NCI-H2227 treated with DMSO at 0.1 percent for 48 hours (cell line): ENCODE results near the gene CACNA2D3.
"Not testable (repeated sequence)": the region's sequence is repeated elsewhere in the genome, so short reads cannot be mapped to it uniquely, and the experiment has no call there.

Source experiments
- DNase-seq: peaks from one replicate; lab custom pipeline; 2025; lab: John Stamatoyannopoulos, UW

CACNA2D3 gene

DNA sequence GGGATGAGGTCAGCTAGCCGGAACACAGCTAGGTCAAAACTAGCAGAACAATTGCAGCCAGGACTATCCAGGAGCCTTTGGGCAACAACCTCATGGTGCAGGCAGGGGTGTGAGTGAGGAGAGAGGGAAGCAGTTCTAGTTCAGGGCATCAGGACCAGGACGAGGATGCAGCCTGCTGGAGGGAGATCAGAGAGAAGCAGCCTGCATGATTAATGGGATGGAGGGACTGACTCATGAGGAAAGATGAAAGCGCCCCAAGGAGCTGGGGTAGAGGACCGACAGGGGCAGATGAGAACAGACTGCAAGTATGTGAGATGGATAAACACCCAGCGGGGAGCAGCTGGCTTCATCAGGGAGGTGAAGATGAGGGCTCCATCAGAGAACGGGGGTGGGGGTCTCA is 843.4 kb downstream of the CACNA2D3 start:
- no peak for DNase-seq

DNA sequence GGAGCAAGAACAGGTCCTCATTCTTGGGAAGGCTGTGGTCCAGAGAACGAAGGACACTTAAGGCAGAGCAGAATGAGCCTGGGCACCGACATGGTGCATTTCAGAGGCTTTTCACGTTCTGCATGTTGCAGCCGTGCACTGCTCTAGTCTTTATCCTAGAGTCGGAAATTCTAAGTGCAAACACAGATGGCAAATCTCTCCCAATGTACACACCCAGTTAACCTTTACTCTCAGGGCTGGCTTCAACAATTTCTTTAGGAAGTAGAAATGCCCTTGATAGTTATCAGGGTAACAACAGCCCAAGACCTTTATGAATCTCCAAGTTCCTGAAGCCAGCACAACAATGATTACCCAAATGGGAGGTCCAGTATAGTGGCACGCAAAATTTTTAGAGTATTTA is 844.6 kb downstream of the CACNA2D3 start:
- no peak for DNase-seq

DNA sequence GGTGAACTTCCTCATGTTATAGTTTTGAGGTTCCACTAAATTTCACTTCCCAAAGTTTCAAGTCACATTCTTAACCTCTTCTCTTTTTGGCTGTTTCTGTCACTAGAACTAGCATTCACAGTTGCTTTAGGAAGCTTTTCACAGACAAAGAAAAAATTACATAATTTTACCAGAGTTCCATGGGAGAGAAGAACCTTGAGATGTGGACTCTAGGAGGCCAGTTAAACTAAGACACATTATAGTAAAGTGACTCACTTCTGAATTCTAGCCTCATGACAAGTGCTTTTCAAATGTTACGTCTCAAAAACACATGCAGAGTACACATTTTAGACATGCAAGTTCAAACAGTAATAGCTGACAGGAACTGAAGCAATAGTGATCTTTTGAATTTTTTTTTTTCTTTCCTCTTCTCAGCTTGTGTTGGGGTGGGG is 845.4 kb downstream of the CACNA2D3 start:
- DNase-seq: no peak

DNA sequence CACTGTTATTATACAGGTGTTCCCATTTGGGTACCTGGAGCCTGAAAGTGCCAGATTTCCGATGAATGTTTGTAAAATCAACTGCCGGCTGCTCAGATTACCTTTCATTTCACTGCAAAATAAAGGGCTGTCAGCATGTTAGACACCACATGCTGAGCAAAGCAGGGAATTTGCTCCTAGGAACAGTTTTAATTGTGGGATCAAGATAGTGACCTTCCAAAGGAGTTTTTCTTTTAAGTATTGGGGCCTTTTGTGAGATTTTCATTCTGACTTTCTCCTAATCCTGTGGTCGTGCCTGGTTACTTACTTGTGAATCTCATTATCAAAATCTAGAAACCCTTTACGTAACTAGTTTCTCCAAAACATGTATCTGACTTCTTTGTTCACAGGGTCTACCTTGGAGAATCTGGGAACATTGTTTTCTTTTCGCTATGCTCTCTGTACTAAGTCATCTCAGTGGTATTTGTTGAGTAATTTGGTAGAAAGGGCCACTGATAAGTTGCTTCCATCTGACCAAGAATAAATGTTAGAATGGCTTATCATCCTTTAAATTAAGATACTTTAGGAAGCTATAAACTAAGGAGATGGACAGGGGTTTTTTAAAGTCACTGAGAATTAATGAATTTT is 846.3 kb downstream of the CACNA2D3 start:
- DNase-seq: no peak

DNA sequence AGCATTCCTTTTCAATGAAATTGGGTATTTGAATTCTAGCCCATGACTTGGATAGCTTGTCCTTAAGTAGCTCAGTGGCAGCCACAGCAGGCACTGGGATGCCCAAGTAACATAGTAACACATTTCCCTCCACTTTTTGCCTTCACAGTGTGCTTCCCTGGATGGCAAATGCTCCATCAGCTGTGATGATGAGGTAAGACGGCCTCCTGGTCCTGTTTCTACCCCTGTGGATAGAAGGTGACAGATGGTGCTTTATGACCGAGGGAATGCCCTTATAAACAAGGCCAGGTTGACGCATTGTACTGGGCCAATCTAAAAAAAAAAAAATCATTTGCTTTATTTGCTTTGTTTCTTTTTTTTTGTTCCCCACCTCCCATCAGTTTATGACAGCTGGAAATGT is 847.3 kb downstream of the CACNA2D3 start:
- no peak for DNase-seq

DNA sequence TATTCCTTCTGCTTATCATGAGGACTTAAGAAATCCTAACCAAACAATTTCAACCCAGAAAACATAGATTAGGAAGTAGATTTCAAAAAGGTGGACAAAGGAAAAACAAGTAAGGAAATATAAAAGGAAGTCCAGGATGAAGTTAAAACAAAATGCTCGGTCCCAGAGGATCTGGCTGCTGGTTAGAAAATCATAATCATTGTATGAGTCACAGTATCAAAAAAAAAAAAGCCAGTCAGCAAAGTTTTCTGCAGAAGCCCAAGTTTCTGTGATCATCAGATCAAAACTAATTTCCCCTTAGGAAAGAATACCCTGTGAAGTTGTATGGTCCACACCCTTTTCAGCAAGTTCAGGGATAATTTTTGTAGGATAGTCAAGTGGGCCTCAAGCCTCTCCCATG is 848.5 kb downstream of the CACNA2D3 start:
- no peak for DNase-seq

DNA sequence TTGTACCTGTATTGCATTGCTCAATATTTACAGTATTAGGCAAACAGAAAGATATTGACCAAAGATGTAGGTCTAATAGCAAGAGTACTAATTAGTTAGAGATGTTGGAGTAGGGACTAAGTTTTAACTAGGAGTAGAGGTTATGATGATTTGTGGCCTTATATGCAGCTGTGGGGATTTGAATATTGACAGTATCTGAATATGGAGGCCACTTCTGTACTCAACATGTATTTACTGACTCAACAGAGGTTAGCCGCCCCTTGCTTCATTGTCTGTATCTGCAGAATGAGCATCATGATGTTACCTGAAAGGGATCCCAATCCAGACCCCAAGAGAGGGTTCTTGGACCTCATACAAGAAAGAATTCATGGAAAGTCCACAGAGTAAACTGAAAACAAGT is 855.1 kb downstream of the CACNA2D3 start:
- DNase-seq: no peak

DNA sequence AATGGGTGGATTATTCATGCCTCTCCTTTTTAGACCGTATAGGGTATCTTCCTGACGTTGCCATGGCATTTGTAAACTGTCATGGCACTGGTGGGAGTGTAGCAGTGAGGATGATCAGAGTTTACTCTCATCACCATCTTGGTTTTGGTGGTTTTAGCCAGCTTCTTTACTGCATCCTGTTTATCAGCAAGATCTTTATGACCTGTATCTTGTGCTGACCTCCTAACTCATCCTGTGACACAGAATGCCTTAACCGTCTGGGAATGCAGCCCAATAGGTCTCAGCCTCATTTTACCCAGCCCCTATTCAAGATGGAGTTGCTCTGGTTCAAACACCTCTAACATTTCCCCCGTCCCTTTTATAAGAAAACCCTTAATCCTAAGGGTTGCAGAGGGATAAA is 855.6 kb downstream of the CACNA2D3 start:
- not testable (repeated sequence) for DNase-seq

DNA sequence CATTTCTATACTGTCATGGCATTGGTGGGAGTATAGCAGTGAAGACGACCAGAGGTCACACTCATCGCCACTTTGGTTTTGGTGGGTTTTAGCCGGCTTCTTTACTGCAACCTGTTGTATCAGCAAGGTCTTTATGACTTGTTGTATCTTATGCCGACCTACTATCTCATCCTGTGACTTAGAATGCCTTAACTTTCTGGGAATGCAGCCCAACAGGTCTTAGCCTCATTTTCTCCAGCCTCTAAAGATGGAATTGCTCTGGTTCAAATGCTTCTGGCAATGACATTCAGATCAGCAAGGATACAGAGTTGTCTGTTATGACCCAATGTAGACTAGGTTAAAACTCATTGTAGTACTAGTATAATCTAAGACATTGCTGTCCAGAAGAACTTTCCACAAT is 860.5 kb downstream of the CACNA2D3 start:
- no peak for DNase-seq

DNA sequence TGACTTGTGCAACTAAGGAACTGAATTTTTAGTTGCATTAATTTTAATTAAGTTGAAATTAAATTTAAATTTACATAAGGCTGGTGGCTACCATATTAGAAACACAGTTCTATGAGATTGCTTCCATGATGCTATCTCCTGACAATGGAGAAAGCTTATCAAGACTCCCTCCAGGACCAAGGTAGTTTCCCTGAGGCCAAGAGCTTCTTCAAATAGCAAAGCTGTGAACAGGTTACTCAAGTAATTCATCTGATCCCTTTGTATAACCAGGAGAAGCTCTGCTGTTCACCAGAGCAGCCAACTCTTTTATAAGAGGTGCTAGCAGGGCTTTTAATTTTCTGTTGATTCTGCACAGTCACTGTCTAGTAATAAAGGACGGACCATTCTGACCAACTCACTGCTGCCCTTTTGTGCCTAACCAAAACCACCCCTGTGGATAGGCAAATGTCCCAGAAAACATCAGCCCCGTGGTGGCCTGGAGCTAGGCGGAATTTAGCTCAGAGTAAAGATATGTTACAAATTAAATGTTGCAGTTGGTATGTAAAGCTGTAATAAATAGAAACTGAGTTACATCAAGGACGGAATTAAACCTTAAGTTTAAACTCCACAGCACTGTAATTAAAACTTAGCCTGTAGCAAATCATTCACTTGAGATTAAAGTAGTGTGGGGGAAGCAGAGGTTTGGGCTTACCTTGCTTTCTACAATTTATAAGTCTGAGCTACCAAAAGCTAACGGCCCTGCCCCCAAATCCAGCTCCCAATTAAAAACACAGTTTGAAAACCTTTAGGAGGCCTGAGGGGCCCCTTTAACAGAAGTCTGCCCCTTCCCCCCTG is 861.1 kb downstream of the CACNA2D3 start:
- DNase-seq: no peak

DNA sequence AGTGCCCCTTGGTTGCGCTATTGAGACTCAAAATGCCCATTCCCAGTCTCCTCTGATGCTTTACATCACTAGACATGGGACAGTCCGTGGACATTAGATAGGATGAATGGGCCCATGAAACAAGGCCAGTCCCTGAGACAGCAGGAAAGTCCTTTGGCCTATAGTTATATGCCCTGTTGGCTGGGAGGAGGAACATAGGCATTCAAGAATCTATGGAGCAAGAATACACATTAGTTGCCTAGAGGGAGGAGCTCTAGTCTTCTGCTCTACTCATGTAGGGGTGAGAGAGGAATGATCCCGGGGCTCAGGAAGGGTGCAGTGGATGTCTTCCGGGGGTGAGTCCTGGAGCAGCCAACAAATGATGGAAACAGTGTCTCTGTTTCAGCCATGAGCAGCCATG is 863.5 kb downstream of the CACNA2D3 start:
- no peak for DNase-seq

DNA sequence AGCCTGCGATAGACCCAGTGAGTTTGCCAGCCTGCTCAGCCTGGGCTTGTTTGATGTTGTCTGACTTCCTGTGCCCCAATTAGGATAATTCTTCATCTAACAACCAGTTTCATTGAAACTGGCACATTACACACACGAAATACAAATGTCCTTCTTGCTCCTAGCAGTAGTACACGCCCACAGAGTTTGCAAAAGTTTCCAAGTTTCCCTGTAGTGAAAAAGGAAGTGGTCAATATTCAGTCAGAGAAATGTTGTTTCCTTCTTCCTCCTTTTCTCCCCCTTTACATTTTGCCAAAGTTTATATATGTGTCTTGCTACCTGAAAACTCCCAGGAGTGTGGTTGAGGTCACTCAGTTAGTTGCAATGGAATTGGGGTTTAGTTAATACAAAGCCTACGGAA is 863.9 kb downstream of the CACNA2D3 start:
- no peak for DNase-seq

DNA sequence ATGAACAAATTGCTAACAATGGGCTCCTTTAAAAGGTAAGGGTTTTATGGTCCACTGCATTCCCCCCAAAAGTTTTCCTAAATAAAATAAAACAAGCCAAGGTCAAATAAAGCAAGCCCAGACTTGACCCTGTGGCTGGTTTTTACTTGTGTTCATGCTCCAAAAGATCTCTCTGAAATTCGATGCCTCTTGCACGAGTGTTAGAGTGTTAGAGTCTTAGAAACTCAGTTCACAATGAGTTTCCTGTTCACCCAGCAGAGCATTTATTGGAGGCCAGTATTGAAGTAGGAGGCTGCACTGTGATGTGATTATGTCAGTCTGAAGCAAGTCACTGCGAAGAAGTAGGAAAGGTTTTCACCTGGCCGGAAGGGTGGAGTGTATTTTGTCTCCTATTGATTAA is 865.4 kb downstream of the CACNA2D3 start:
- DNase-seq: no peak

DNA sequence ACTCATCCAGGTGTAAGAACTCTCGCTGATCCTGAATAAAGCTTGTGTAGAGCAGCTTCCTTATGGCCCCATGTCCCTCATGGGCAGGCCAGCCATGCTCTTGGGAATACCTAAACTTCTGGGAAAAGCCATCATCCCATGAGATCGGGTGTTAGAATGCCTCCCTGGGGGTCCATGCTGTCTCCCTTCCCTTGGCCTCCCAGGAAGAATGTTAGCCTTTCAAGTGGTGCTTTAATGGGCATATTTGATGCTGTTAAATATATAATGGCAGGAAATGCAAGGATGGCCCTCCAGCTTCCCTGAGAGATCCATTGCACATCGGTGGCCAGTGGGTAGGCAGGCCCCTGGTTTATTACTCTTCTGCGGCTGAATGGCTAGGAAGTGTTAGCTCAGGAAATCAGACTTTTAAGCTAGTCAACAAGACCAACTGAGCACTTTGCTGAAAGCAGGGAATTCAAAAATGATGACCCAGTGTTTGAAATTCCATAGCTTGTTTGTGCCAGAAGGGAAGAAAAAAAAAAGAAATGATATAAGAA is 866.0 kb downstream of the CACNA2D3 start:
- DNase-seq: no peak

DNA sequence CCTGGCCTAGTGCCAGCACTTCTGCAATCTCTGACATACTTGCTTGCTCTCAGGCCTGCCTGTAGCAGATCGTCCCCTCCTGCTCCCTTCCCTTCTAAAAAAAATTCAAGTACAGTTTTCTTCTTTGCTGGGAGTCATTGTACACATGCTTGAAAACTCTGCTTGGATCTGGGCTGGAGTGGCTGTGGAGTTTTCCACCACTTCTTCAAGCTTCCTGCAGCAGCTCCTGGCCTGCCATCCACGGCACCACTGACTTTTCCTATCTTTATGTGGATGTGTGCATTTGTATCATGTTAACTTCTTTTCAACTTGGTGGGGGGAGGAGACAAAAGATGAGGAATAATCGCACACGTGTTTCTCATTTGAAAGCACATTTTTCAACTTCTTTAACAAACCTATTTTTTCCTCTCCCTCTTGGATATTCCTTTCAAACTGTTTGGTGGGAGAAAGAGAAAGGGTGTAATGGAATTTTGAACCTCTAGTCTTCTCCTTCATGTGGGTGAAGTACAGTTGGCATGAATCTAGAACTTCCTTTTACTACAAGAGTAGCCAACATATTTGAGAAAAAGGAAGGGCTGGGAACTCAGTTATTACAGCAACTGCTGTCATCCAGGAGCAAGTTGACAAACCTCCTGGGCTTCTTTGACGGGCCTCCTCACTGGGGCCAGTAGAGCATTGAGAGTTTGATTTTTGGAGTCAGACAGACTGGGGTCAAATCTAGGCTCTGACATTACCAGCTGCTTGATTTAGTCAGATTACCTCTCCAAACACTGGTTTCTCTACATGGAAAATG is 866.7 kb downstream of the CACNA2D3 start:
- no peak for DNase-seq

DNA sequence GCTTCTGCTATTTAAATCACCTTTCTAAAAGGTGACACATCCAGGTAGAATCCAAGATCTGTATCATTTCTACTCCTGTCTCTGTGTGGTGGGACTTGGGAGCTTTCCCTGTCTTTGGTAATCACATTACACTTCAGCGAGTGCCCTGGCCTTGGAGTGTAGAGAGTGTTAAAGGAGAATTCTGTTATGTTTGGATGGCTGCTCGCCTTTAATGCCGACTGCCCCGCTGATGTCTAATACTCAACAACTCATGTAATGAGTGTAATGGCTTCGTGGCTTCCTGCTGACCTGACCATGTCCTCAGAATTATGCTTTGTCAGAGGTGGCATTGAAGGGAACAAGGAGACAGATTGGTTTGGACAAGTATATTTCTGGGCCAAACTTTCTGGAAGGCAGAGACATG is 871.8 kb downstream of the CACNA2D3 start:
- no peak for DNase-seq

DNA sequence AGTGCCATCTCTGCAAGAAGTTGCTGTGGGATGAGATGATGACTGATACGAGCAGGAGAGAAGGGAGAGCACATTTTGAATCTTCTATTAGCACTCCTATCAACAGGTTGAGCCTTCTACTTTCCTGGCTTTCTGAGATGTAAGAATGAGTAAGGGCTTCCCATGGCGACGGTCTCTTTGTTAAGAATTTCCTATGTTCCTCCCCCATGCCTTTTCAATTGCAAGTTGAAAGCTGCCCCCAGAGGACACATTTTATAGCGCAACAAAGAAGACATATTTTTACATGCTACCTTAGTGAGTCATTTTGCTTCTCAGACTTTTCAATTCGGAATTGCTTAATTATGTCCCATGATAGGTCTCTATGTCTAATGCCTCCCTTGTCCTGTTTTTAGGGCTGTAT is 876.8 kb downstream of the CACNA2D3 start:
- DNase-seq: no peak

DNA sequence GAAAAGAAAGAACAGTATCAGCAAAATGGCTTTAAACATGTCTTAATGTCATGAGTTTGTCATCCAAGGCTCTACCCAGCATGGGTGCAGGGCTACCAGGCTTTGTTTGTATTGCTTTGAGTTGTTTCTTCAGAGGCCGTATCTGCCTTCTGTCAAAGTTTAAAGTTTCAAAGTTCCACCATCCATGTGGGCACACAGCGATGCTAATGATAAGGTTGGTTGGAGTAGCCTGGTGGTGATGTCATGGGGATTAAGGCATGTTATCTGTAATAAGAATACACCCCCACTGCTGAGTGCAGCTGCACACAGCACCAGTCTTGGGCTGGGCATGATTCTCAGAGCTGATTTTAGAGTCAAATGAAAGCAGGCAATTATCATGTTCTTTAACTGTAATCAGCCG is 877.5 kb downstream of the CACNA2D3 start:
- no peak for DNase-seq

DNA sequence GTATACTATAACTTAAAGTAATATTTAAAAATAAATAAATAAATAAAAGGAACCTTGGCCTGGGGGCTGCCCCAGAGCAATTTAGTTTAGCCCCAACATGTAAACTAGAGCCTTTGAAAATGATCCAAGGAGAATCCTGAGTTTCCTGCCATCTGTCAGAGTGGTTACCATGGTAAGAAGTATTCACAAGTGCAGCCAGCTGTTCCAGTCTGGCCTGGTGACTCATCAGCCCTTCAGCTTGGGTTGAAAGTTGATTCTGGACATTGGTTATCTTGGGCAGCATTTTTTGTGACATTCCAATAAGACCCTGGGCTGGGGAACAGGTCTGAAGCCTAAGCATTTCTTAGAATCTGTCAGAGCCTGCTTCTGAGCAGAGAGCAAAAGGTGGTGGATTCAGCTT is 878.2 kb downstream of the CACNA2D3 start:
- no peak for DNase-seq

DNA sequence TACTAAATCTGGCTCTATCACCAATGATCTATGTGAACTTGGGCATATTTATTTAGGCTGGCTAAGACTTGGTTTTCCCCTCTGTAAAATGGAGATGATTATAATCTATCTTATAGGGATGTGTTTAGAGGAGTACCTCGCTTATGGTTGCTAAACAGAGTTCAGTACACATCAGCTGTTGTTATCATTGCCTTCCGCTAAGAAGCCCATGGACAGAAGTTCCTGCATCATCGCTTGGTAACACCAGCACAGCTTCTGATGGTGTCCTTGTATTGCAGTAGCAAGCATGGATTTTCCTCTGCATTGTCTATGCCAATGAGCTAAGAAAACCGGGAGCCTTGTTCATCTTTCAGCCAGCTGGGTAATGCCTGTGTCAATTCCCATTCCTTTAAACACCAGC is 878.6 kb downstream of the CACNA2D3 start:
- no peak for DNase-seq

DNA sequence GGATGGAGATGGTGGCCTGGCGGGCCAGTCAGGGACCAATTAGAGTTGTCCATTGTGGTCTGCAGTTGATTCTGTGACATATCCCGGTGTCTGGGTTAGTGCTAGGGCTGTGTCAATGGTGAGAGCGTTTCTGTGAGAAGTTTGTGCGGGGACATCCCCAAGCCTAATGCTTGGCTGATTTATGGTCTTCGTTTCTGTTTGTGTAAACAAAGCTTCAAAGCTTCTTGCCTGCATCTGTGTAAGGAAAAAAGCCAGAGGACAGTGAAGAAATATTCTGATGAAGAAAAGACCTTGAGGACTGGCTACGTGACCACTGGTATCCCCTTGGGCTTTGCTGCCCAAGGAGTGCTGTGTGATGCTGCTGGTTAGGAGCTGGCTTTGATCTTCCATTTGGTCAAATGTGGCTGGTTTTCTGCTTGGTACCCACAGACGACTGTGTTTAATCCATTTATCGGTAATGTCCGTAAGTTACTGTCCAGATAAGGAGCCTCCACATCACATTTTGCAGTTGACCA is 880.1 kb downstream of the CACNA2D3 start:
- no peak for DNase-seq

DNA sequence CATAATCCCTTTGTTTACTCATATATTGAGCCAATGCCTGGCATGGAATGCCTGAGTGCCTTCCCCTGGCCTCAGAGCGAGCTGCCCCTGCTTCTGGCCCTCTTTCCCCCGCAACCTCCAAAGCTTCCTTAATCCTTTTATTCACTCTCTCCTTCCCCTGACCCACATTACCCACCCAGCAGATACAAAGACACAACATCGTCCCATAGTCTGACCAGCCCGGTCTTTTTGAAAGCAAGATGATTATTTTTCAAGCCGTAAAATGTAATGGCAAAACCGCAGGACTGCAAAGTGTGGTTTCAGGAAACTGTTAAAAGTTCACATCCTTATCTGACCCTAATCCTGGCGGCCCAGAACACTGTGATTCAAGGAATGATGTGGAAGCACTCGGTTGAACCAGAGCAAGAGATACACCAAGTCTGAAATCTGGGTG is 883.9 kb downstream of the CACNA2D3 start:
- no peak for DNase-seq
